Cardiac fibroblast (primary cell): ENCODE measurements around the gene CSF1.
A peak's percentile ranks its signal among the peaks of the same experiment; 100 is the strongest.

Source experiments
- DNase-seq, 2 donors: peaks; one replicate each; pipeline versions ENCODE4 v3.0.0 to v3.0.0-alpha.2; 2010; ENCODE audit warnings: low read depth in 2 of 2
- H3K4me3 ChIP-seq, 2 donors: replicated peaks in 1 of 2; 1 replicate in 1 of 2; 2 replicates in 1 of 2; pipeline ENCODE4 v1.5.1; 2011; ENCODE audit warnings: low read depth in 2 of 2, low read length in 2 of 2, mild to moderate bottlenecking in 2 of 2, moderate library complexity in 1 of 2
- CTCF ChIP-seq: IDR thresholded peaks from one replicate; pipeline ENCODE4 v1.5.1; 2011; ENCODE audit warnings: low read depth, mild to moderate bottlenecking, low read length, inconsistent platforms

CSF1 gene

GRCh38 chr1:109931189-109931731 is 20.6 kb downstream of the CSF1 start:
- no peak for TF ChIP-seq CTCF
- H3K4me3 ChIP-seq, result no peak overlapping the region
- DNase-seq, result peak; percentile 86 to 90

GRCh38 chr1:109931911-109932636 is 21.4 kb downstream of the CSF1 start:
- no peak for DNase-seq
- H3K4me3 ChIP-seq, result no peak overlapping the region
- no peak for TF ChIP-seq CTCF

GRCh38 chr1:109932679-109933078 is 22.0 kb downstream of the CSF1 start:
- DNase-seq, result no peak

GRCh38 chr1:109933856-109934711 is 23.4 kb downstream of the CSF1 start:
- DNase-seq, result peak; percentile 55 to 81
- TF ChIP-seq CTCF, result no peak
- no peak overlapping the region for H3K4me3 ChIP-seq

More at GRCh38 chr1:109932679-109933078, 22.0 kb downstream of the CSF1 start:
- no peak for TF ChIP-seq CTCF
- H3K4me3 ChIP-seq, result no peak overlapping the region

GRCh38 chr1:109935451-109935900 is 24.8 kb downstream of the CSF1 start:
- H3K4me3 ChIP-seq, result no peak overlapping the region
- DNase-seq, result no peak
- TF ChIP-seq CTCF, result no peak

- no peak for DNase-seq
- no peak for TF ChIP-seq CTCF
- H3K4me3 ChIP-seq, result no peak overlapping the region
Measured at GRCh38 chr1:109937738-109938137, 27.1 kb downstream of the CSF1 start.
